HCT116 (cell line): Measurements from ENCODE around the gene COL8A2. TPM values are rescaled to one million over a fixed set of nuclear protein-coding genes. Genes with fewer than 3 reads are reported as not detected.

ENCODE experiments used
- ATAC-seq: fragments of 200-7000 bp; cut with Tn5 transposase; 2 replicates; pipeline ENCODE4 v1.9.1; 2020; ENCODE audit warnings: mild to moderate bottlenecking, moderate library complexity
- BruUV-seq: library from RNA; stranded (reverse); fragments of 400-500 nt; replicated peaks from 2 replicates; lab custom pipeline; 2021; lab: Mats Ljungman, UMichigan
- CTCF ChIA-PET: fragments of 300-600 bp; sonication (Branson Sonifier 250); formaldehyde crosslinking; loops from one replicate; lab custom pipeline; 2021; ENCODE audit warnings: antibody characterized with exemption; lab: Charles Lee
- POLR2A ChIA-PET: fragments of 300-600, 350-600 bp; sonication (Branson Sonifier 250); formaldehyde crosslinking; loops from one replicate; lab custom pipeline; 2021; ENCODE audit warnings: antibody characterized with exemption; lab: Charles Lee
- RAD21 ChIA-PET, 2 experiments: fragments of 300-600 bp; sonication (Branson Sonifier 250); formaldehyde crosslinking; loops; one replicate each; lab custom pipeline; 2023; ENCODE audit warnings: low total read pairs in 2 of 2; ENCODE audit not compliant: uncharacterized antibody in 2 of 2, unreplicated experiment in 2 of 2, low non-redundant PET in 1 of 2; lab: Charles Lee
- DNase-seq: peaks from one replicate; pipeline ENCODE4 v3.0.0-alpha.2; 2010; ENCODE audit warnings: low read depth, low spot score
- H2AFZ ChIP-seq: fragments of 200-600 bp; shearing (Covaris generic), sonication (generic); 2 replicates; pipeline ENCODE4 v1.6.1; 2017; ENCODE audit warnings: low read depth, mixed run types, mixed read lengths, antibody characterized with exemption, low read length; ENCODE audit not compliant: poor library complexity, severe bottlenecking
- H3K27ac ChIP-seq: 2 replicates; pipeline ENCODE4 v1.5.1; 2012; ENCODE audit warnings: low read depth, low read length
- H3K27me3 ChIP-seq: fragments of 200-600 bp; sonication (generic); 2 replicates; pipeline ENCODE4 v1.6.1; 2016; ENCODE audit warnings: mixed run types, low read length, mixed read lengths; ENCODE audit not compliant: insufficient read depth
- H3K36me3 ChIP-seq, 2 experiments: fragments of 200-500 bp in 1 of 2; fragments of 200-600 bp in 1 of 2; sonication (Bioruptor generic) in 1 of 2; sonication (generic) in 1 of 2; 2 replicates each; pipeline versions ENCODE4 v1.5.1 to v1.6.1; 2014 to 2016; ENCODE audit warnings: low read length in 2 of 2, inconsistent platforms in 1 of 2, mixed read lengths in 1 of 2, mixed run types in 1 of 2; ENCODE audit not compliant: insufficient read depth in 2 of 2, control insufficient read depth in 1 of 2
- H3K4me1 ChIP-seq, 2 experiments: fragments of 200-600 bp in 1 of 2; sonication (generic) in 1 of 2; 2 replicates each; pipeline versions ENCODE4 v1.5.1 to v1.6.1; 2012 to 2017; ENCODE audit warnings: low read length in 2 of 2, inconsistent platforms in 1 of 2, mild to moderate bottlenecking in 1 of 2, mixed read lengths in 1 of 2, mixed run types in 1 of 2, moderate library complexity in 1 of 2; ENCODE audit not compliant: insufficient read depth in 2 of 2, control insufficient read depth in 1 of 2
- H3K4me2 ChIP-seq: fragments of 200-600 bp; sonication (generic); 2 replicates; pipeline ENCODE4 v1.6.1; 2017; ENCODE audit warnings: mixed run types, low read length, mixed read lengths
- H3K4me3 ChIP-seq, 2 experiments: fragments of 200-600 bp in 1 of 2; sonication (generic) in 1 of 2; replicated peaks in 1 of 2; 2 replicates each; pipeline ENCODE4 v1.5.1; 2011 to 2016; ENCODE audit warnings: low read length in 2 of 2, control low read depth in 1 of 2, low read depth in 1 of 2, mild to moderate bottlenecking in 1 of 2, mixed read lengths in 1 of 2, mixed run types in 1 of 2
- H3K79me2 ChIP-seq: fragments of 200-600 bp; sonication (generic); 2 replicates; pipeline ENCODE4 v1.6.1; 2017; ENCODE audit warnings: mild to moderate bottlenecking, mixed run types, low read length, moderate library complexity, mixed read lengths; ENCODE audit not compliant: insufficient read depth
- H3K9ac ChIP-seq: fragments of 200-600 bp; sonication (generic); 2 replicates; pipeline ENCODE4 v1.6.1; 2016; ENCODE audit warnings: low read length, mixed read lengths
- H3K9me2 ChIP-seq: fragments of 200-600 bp; sonication (generic), shearing (Covaris generic); 2 replicates; pipeline ENCODE4 v1.6.1; 2017; ENCODE audit warnings: mixed run types, mild to moderate bottlenecking, moderate library complexity; ENCODE audit not compliant: insufficient read depth
- H3K9me3 ChIP-seq, 2 experiments: fragments of 200-500 bp in 1 of 2; fragments of 200-600 bp in 1 of 2; sonication (Bioruptor generic) in 1 of 2; sonication (generic) in 1 of 2; 2 replicates each; pipeline ENCODE4 v1.6.1; 2014 to 2017; ENCODE audit warnings: low read length in 2 of 2, mixed read lengths in 2 of 2, inconsistent platforms in 1 of 2, low read depth in 1 of 2, mild to moderate bottlenecking in 1 of 2, mixed run types in 1 of 2, moderate library complexity in 1 of 2; ENCODE audit not compliant: control insufficient read depth in 1 of 2, insufficient read depth in 1 of 2
- H4K20me1 ChIP-seq: fragments of 200-600 bp; sonication (generic), shearing (Covaris generic); 2 replicates; pipeline ENCODE4 v1.6.1; 2017; ENCODE audit warnings: mixed run types, mild to moderate bottlenecking, moderate library complexity; ENCODE audit not compliant: insufficient read depth
- CBX3 ChIP-seq: IDR thresholded peaks from 2 replicates; pipeline ENCODE4 v1.6.1; 2012; ENCODE audit warnings: low read depth
- EGR1 ChIP-seq: IDR thresholded peaks from 2 replicates; pipeline ENCODE4 v1.6.1; 2012; ENCODE audit warnings: low read depth
- ELF1 ChIP-seq: IDR thresholded peaks from 2 replicates; pipeline ENCODE4 v1.6.1; 2012; ENCODE audit warnings: low read depth, borderline replicate concordance
- EZH2 ChIP-seq: fragments of 200-600 bp; sonication (generic); IDR thresholded peaks from 2 replicates; pipeline ENCODE4 v1.6.1; 2017; ENCODE audit warnings: antibody characterized with exemption, mixed run types
- EZH2phosphoT487 ChIP-seq: fragments of 200-600 bp; IDR thresholded peaks from 2 replicates; pipeline ENCODE4 v1.6.1; 2018; ENCODE audit warnings: antibody characterized with exemption, borderline replicate concordance
- MAX ChIP-seq: IDR thresholded peaks from 2 replicates; pipeline ENCODE4 v1.6.1; 2012
- POLR2A ChIP-seq: IDR thresholded peaks from 2 replicates; pipeline ENCODE4 v1.7.0; 2011; ENCODE audit warnings: borderline replicate concordance; ENCODE audit not compliant: insufficient read depth, insufficient read length; ENCODE audit errors: extremely low read depth
- RAD21 ChIP-seq: IDR thresholded peaks from 2 replicates; pipeline ENCODE4 v1.6.1; 2012; ENCODE audit warnings: low read depth, mild to moderate bottlenecking
- SIN3A ChIP-seq: IDR thresholded peaks from 2 replicates; pipeline ENCODE4 v1.6.1; 2012; ENCODE audit warnings: low read depth
- SP1 ChIP-seq: IDR thresholded peaks from 2 replicates; pipeline ENCODE4 v1.6.1; 2012; ENCODE audit warnings: low read depth
- SRF ChIP-seq: IDR thresholded peaks from 2 replicates; pipeline ENCODE4 v1.6.1; 2012; ENCODE audit warnings: low read depth
- TCF7L2 ChIP-seq: IDR thresholded peaks from 2 replicates; pipeline ENCODE4 v1.7.0; 2011; ENCODE audit warnings: borderline replicate concordance, inconsistent platforms; ENCODE audit not compliant: insufficient read depth, insufficient read length; ENCODE audit errors: extremely low read depth
- YY1 ChIP-seq: IDR thresholded peaks from 2 replicates; pipeline ENCODE4 v1.6.1; 2011; ENCODE audit warnings: low read length, low read depth, moderate library complexity, mild to moderate bottlenecking; ENCODE audit not compliant: insufficient replicate concordance; ENCODE audit errors: extremely low read depth
- ZFX ChIP-seq: fragments of 450-650 bp; IDR thresholded peaks from 2 replicates; pipeline ENCODE4 v1.6.1; 2017
- ZNF274 ChIP-seq: fragments of 200-500 bp; sonication (Bioruptor generic); IDR thresholded peaks from 2 replicates; pipeline ENCODE4 v1.6.1; 2014; ENCODE audit warnings: mild to moderate bottlenecking, low read depth, low read length, inconsistent platforms
- intact Hi-C: fragments of 100-400 bp; cut with micrococcal nuclease; formaldehyde crosslinking; loops from 2 replicates; pipeline ENCODE4 v1.10.0; 2022
- total RNA-seq: library from RNA; stranded (reverse); gene quantifications from one replicate; pipeline ENCODE4 v1.2.1, GENCODE V29; 2021; ENCODE audit not compliant: unreplicated experiment
- TF ChIP-seq, protein P1 (sequence below): IDR thresholded peaks from 2 replicates; pipeline ENCODE4 v1.6.1; 2012; ENCODE audit warnings: low read depth
- TF ChIP-seq, protein P2 (sequence below): IDR thresholded peaks from 2 replicates; pipeline ENCODE4 v1.6.1; 2011; ENCODE audit warnings: mild to moderate bottlenecking, low read length, moderate library complexity; ENCODE audit not compliant: insufficient replicate concordance; ENCODE audit errors: extremely low read depth
- TF ChIP-seq, protein P3 (sequence below), 3 experiments: fragments of 200-600 bp in 1 of 3; sonication (generic) in 1 of 3; IDR thresholded peaks in 2 of 3; conservative IDR thresholded peaks in 1 of 3; 2 replicates each; pipeline ENCODE4 v1.5.1; 2012 to 2017; ENCODE audit warnings: low read depth in 2 of 3, low read length in 2 of 3, antibody characterized with exemption in 1 of 3, borderline replicate concordance in 1 of 3, control low read depth in 1 of 3, mild to moderate bottlenecking in 1 of 3, mixed read lengths in 1 of 3, mixed run types in 1 of 3, moderate library complexity in 1 of 3; ENCODE audit not compliant: insufficient read depth in 1 of 3

The COL8A2 gene
- total RNA-seq, 1 experiment from 2014 or later: 0.05 TPM

DNA sequence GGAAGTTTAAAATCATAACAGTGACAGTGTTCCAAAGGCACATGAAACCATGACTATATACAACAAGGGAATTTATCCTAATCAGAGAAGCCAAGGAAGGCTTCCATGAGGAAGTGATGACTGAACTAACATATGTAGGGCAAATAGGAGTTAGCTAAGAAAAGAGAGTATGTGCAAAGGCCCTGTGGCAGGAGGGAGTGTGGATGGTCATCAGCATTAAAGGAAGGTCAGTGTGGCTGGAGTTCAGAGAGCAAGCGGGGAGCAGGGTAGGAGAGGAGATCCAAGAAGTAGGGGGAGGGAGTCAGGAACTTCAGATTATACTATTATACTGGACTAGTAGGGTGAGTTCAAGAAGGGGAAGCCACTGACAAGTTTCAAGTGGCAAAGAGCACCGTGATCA, 39.3 kb upstream of the COL8A2 start:
- BruUV-seq: no TSS peak
- TF ChIP-seq SP1 (no peak), MAX (no peak), RAD21 (no peak), ELF1 (no peak), EZH2 (no peak), CBX3 (no peak), YY1 (no peak), ZNF274 (no peak), ZFX (no peak), TCF7L2 (no peak), SIN3A (no peak), POLR2A (no peak), EGR1 (no peak), EZH2phosphoT487 (no peak), SRF (no peak)
- TF ChIP-seq, protein P1, sequence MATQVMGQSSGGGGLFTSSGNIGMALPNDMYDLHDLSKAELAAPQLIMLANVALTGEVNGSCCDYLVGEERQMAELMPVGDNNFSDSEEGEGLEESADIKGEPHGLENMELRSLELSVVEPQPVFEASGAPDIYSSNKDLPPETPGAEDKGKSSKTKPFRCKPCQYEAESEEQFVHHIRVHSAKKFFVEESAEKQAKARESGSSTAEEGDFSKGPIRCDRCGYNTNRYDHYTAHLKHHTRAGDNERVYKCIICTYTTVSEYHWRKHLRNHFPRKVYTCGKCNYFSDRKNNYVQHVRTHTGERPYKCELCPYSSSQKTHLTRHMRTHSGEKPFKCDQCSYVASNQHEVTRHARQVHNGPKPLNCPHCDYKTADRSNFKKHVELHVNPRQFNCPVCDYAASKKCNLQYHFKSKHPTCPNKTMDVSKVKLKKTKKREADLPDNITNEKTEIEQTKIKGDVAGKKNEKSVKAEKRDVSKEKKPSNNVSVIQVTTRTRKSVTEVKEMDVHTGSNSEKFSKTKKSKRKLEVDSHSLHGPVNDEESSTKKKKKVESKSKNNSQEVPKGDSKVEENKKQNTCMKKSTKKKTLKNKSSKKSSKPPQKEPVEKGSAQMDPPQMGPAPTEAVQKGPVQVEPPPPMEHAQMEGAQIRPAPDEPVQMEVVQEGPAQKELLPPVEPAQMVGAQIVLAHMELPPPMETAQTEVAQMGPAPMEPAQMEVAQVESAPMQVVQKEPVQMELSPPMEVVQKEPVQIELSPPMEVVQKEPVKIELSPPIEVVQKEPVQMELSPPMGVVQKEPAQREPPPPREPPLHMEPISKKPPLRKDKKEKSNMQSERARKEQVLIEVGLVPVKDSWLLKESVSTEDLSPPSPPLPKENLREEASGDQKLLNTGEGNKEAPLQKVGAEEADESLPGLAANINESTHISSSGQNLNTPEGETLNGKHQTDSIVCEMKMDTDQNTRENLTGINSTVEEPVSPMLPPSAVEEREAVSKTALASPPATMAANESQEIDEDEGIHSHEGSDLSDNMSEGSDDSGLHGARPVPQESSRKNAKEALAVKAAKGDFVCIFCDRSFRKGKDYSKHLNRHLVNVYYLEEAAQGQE: no peak
- TF ChIP-seq, protein P2, sequence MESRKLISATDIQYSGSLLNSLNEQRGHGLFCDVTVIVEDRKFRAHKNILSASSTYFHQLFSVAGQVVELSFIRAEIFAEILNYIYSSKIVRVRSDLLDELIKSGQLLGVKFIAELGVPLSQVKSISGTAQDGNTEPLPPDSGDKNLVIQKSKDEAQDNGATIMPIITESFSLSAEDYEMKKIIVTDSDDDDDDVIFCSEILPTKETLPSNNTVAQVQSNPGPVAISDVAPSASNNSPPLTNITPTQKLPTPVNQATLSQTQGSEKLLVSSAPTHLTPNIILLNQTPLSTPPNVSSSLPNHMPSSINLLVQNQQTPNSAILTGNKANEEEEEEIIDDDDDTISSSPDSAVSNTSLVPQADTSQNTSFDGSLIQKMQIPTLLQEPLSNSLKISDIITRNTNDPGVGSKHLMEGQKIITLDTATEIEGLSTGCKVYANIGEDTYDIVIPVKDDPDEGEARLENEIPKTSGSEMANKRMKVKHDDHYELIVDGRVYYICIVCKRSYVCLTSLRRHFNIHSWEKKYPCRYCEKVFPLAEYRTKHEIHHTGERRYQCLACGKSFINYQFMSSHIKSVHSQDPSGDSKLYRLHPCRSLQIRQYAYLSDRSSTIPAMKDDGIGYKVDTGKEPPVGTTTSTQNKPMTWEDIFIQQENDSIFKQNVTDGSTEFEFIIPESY: no peak
- TF ChIP-seq, protein P3, sequence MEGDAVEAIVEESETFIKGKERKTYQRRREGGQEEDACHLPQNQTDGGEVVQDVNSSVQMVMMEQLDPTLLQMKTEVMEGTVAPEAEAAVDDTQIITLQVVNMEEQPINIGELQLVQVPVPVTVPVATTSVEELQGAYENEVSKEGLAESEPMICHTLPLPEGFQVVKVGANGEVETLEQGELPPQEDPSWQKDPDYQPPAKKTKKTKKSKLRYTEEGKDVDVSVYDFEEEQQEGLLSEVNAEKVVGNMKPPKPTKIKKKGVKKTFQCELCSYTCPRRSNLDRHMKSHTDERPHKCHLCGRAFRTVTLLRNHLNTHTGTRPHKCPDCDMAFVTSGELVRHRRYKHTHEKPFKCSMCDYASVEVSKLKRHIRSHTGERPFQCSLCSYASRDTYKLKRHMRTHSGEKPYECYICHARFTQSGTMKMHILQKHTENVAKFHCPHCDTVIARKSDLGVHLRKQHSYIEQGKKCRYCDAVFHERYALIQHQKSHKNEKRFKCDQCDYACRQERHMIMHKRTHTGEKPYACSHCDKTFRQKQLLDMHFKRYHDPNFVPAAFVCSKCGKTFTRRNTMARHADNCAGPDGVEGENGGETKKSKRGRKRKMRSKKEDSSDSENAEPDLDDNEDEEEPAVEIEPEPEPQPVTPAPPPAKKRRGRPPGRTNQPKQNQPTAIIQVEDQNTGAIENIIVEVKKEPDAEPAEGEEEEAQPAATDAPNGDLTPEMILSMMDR (IDR thresholded peaks at IDR 0.05 in 2 of 3, conservative IDR thresholded peaks at IDR 0.05 in 1 of 3; ENCODE audit: borderline replicate concordance in 1 of 3, insufficient read depth in 1 of 3, low read depth in 2 of 3, low read length in 2 of 3): no peak
- TF ChIP-seq, all 23 proteins: peak for 0
- Histone ChIP-seq H3K9ac (no peak overlapping the region), H3K4me1 (peaks cover 9 to 28% of the 10 kb centered on the region in 2 experiments), H3K27ac (no peak overlapping the region), H3K4me3 (no peak overlapping the region), H3K9me2 (no peaks in the 10 kb centered on the region), H3K36me3 (peaks cover 2 to 10% of the 10 kb centered on the region in 2 experiments; a peak in 2 of 4 replicates), H3K9me3 (no peaks in the 10 kb centered on the region), H4K20me1 (no peaks in the 10 kb centered on the region), H3K4me2 (no peak overlapping the region), H3K79me2 (peaks cover 92% of the 10 kb centered on the region), H3K27me3 (no peaks in the 10 kb centered on the region), H2AFZ (no peak overlapping the region)
- CTCF ChIA-PET: no interaction called here
- RAD21 ChIA-PET: no interaction called here
- ATAC-seq: no peak
- intact Hi-C loops: no loop called here
- POLR2A ChIA-PET: no interaction called here
- DNase-seq: no peak
